Measurements from ENCODE around the gene NEAT1. TPM values are rescaled to one million over a fixed set of nuclear protein-coding genes. Genes with fewer than 3 reads are reported as not detected.
"Not testable (repeated sequence)": the region's sequence is repeated elsewhere in the genome, so short reads cannot be mapped to it uniquely, and the experiment has no call there.

Gene NEAT1
- total RNA-seq, 4 donors from 2014 or later, result 42.8 to 181 (median 96.0) TPM

- H3K9me3 ChIP-seq, result no peaks in the 10 kb centered on the region
- intact Hi-C loops (cut with DNase I), result no loop called here
- peaks cover 41 to 100% (median 83%) of the 10 kb centered on the region in 4 donors for H3K36me3 ChIP-seq
- no peak overlapping the region for H3K4me3 ChIP-seq
- H3K27me3 ChIP-seq, result no peaks in the 10 kb centered on the region
- 91% methylated on average over 9 of the region's 24 CpGs for WGBS
- DNase-seq (ENCODE audit: extremely low spot score), result no peak
- H3K27ac ChIP-seq (replicated peaks in 1 of 4), result peak overlapping the region in 3 of 4 donors; percentile 15 to 33 (median 17)
- TF ChIP-seq POLR2AphosphoS5 (IDR thresholded peaks at IDR 0.05) (peak; percentile 14 to 61), CTCF (IDR thresholded peaks at IDR 0.05) (no peak)
- H3K4me1 ChIP-seq, result peaks cover 6 to 16% (median 11%) of the 10 kb centered on the region in 4 donors
These were observed 17.8 kb upstream of the NEAT1 start for GRCh38 chr11:65404638-65405339.

- intact Hi-C loops (cut with DNase I), result loop anchor here (10.0 kb wide), 1 partner anchor 46 kb away; no protein-coding TSS in a partner anchor
- no peak for DNase-seq (ENCODE audit: extremely low spot score)
- Histone ChIP-seq H3K27ac (replicated peaks in 1 of 4) (no peak overlapping the region), H3K27me3 (no peaks in the 10 kb centered on the region), H3K4me3 (no peak overlapping the region), H3K36me3 (peaks cover 19 to 77% (median 59%) of the 10 kb centered on the region in 4 donors), H3K4me1 (peaks cover 9 to 20% (median 13%) of the 10 kb centered on the region in 4 donors), H3K9me3 (no peaks in the 10 kb centered on the region)
- 78% methylated on average over 8 of the region's 29 CpGs for WGBS
- TF ChIP-seq EP300 (IDR thresholded peaks at IDR 0.05), result no peak
- TF ChIP-seq CTCF (IDR thresholded peaks at IDR 0.05), result no peak
- no peak for TF ChIP-seq POLR2A (IDR thresholded peaks at IDR 0.05; ENCODE audit: low read depth)
- no peak for TF ChIP-seq POLR2AphosphoS5 (IDR thresholded peaks at IDR 0.05)
These were observed 11.5 kb upstream of the NEAT1 start for GRCh38 chr11:65410936-65411680.

GRCh38 chr11:65411681-65412070 is 10.9 kb upstream of the NEAT1 start:
- WGBS, result 80% methylated on average over 4 of the region's 5 CpGs
- no peak for DNase-seq (ENCODE audit: extremely low spot score)
- intact Hi-C loops (cut with DNase I), result loop anchor here (10.0 kb wide), 1 partner anchor 47 kb away; no protein-coding TSS in a partner anchor
- H3K27ac ChIP-seq (replicated peaks in 1 of 4), result no peak overlapping the region
- H3K4me3 ChIP-seq, result no peak overlapping the region
- no peaks in the 10 kb centered on the region for H3K27me3 ChIP-seq
- TF ChIP-seq POLR2AphosphoS5 (IDR thresholded peaks at IDR 0.05) (no peak), POLR2A (IDR thresholded peaks at IDR 0.05; ENCODE audit: low read depth) (no peak), EP300 (IDR thresholded peaks at IDR 0.05) (no peak), CTCF (IDR thresholded peaks at IDR 0.05) (no peak)
- peaks cover 18 to 72% (median 53%) of the 10 kb centered on the region in 4 donors for H3K36me3 ChIP-seq
- H3K9me3 ChIP-seq, result no peaks in the 10 kb centered on the region
- peaks cover 15 to 23% (median 18%) of the 10 kb centered on the region in 4 donors for H3K4me1 ChIP-seq

- WGBS, result 85% methylated on average over 19 of the region's 24 CpGs
These were observed 10.1 kb upstream of the NEAT1 start for GRCh38 chr11:65412271-65413076.

GRCh38 chr11:65413077-65413664 is 9.4 kb upstream of the NEAT1 start:
- not testable (repeated sequence) for H3K4me3 ChIP-seq; DNase-seq (ENCODE audit: extremely low spot score); H3K9me3 ChIP-seq; H3K27me3 ChIP-seq
- Histone ChIP-seq H3K36me3 (peaks cover 12 to 57% (median 41%) of the 10 kb centered on the region in 4 donors), H3K27ac (replicated peaks in 1 of 4) (peak overlapping the region; percentile 16 to 38 (median 32)), H3K4me1 (peaks cover 30 to 38% (median 33%) of the 10 kb centered on the region in 4 donors)
- 63% methylated on average over 9 of the region's 15 CpGs for WGBS
- intact Hi-C loops (cut with DNase I), result loop anchor here (10.0 kb wide), 1 partner anchor 48 kb away; no protein-coding TSS in a partner anchor

More at GRCh38 chr11:65412271-65413076, 10.1 kb upstream of the NEAT1 start:
- TF ChIP-seq POLR2AphosphoS5 (IDR thresholded peaks at IDR 0.05), result no peak
- no peaks in the 10 kb centered on the region for H3K27me3 ChIP-seq
- intact Hi-C loops (cut with DNase I), result loop anchor here (10.0 kb wide), 1 partner anchor 48 kb away; no protein-coding TSS in a partner anchor
- DNase-seq (ENCODE audit: extremely low spot score), result no peak
- peak overlapping the region; percentile 31 to 38 (median 32) for H3K27ac ChIP-seq (replicated peaks in 1 of 4)
- H3K4me1 ChIP-seq, result peaks cover 23 to 31% (median 26%) of the 10 kb centered on the region in 4 donors
- no peaks in the 10 kb centered on the region for H3K9me3 ChIP-seq
- H3K4me3 ChIP-seq, result no peak overlapping the region
- H3K36me3 ChIP-seq, result peaks cover 18 to 64% (median 46%) of the 10 kb centered on the region in 4 donors

All from esophagus muscularis mucosa (tissue), 4 donors.